AG09309 (cell line): ENCODE measurements around the gene QSER1.

Source experiments
- DNase-seq: peaks from one replicate; pipeline ENCODE4 v3.0.0-alpha.2; 2010; ENCODE audit warnings: low read depth
- H3K4me3 ChIP-seq: 2 replicates; pipeline ENCODE4 v1.5.1; 2011; ENCODE audit warnings: mild to moderate bottlenecking, low read depth, low read length, moderate library complexity; ENCODE audit not compliant: control insufficient read depth
- CTCF ChIP-seq: IDR thresholded peaks from 2 replicates; pipeline ENCODE4 v1.5.1; 2011; ENCODE audit warnings: mild to moderate bottlenecking, low read depth, low read length, inconsistent platforms; ENCODE audit not compliant: insufficient read depth, control insufficient read depth; ENCODE audit errors: missing control alignments

QSER1 gene

DNA sequence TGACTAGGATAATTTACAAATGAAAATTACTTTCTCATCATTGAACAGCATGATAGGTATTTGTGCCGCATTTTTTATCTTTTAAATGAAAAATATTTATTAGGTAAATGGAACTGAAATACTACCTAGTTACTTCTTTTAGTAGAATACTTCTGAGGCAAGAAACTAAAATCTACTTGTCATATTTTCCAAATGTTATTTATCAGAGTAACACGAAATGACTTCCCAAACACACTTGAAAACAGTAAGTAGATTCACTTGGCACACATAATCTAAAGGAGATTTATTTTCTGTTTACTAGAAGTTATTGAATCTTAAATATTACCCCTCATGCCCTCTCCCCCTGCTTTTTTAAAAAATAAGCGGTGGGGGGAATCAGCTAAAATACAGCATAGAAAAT, 2.3 kb downstream of the QSER1 start:
- no peak for TF ChIP-seq CTCF
- no peak overlapping the region for H3K4me3 ChIP-seq
- no peak for DNase-seq

DNA sequence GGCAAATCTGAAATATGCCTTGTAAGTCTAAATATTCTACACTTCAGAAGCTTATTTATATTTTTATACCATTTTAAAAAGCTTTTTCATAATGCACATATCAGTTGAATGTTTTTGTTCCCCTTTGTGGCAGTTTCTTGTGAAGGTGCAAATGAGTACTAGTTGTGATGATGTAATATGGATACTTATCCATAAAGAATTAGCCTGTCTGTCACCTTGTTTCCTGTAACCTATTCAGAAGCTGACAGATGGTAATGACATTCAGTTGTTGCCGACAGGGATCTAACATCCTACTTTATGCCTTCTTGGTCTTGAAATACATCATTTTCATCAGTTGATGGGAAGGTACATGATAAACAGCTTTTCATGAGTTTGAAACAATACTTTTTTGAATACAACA, 2.9 kb downstream of the QSER1 start:
- no peak overlapping the region for H3K4me3 ChIP-seq
- DNase-seq = no peak
- no peak for TF ChIP-seq CTCF

GRCh38 chr11:32897103-32897502, 4.5 kb downstream of the QSER1 start:
- no peak overlapping the region for H3K4me3 ChIP-seq
- TF ChIP-seq CTCF = no peak
- no peak for DNase-seq

DNA sequence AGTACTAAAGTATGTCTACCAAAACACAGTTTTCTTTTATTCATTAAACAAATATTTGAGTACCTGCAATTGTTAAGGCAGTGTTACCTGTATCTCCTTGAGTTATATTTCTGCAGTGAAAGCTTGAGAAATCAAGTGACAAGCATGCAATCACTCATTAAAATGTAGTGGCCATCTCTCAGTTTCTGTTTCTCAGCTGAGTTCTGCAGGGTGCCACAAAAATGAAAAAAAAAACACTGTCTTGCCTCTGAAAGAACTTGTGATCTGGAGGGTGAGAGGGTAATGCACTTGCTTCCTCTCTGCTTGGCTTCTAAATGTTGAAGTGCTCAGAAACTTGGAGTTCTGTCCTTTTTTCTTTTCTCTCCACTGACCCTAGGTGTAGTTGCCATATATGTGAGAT, 6.8 kb downstream of the QSER1 start:
- DNase-seq = no peak
- no peak for TF ChIP-seq CTCF
- H3K4me3 ChIP-seq = no peak overlapping the region

GRCh38 chr11:32902089-32902665, 9.6 kb downstream of the QSER1 start:
- no peak for TF ChIP-seq CTCF
- no peak for DNase-seq
- no peak overlapping the region for H3K4me3 ChIP-seq

GRCh38 chr11:32905028-32905667, 12.5 kb downstream of the QSER1 start:
- no peak for DNase-seq
- TF ChIP-seq CTCF = no peak

More at GRCh38 chr11:32905028-32905667, 12.5 kb downstream of the QSER1 start:
- no peak overlapping the region for H3K4me3 ChIP-seq
